GM21526 (cell line): ENCODE results near the gene TOR3A.
"Not testable (repeated sequence)": the region's sequence is repeated elsewhere in the genome, so short reads cannot be mapped to it uniquely, and the experiment has no call there.

ENCODE experiments used
- ATAC-seq: cut with Tn5 transposase; IDR thresholded peaks from one replicate; pipeline ENCODE4 v1.9.1; 2021; ENCODE audit warnings: moderate library complexity; ENCODE audit not compliant: unreplicated experiment, low FRiP score

TOR3A gene, protein sequence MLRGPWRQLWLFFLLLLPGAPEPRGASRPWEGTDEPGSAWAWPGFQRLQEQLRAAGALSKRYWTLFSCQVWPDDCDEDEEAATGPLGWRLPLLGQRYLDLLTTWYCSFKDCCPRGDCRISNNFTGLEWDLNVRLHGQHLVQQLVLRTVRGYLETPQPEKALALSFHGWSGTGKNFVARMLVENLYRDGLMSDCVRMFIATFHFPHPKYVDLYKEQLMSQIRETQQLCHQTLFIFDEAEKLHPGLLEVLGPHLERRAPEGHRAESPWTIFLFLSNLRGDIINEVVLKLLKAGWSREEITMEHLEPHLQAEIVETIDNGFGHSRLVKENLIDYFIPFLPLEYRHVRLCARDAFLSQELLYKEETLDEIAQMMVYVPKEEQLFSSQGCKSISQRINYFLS

DNA sequence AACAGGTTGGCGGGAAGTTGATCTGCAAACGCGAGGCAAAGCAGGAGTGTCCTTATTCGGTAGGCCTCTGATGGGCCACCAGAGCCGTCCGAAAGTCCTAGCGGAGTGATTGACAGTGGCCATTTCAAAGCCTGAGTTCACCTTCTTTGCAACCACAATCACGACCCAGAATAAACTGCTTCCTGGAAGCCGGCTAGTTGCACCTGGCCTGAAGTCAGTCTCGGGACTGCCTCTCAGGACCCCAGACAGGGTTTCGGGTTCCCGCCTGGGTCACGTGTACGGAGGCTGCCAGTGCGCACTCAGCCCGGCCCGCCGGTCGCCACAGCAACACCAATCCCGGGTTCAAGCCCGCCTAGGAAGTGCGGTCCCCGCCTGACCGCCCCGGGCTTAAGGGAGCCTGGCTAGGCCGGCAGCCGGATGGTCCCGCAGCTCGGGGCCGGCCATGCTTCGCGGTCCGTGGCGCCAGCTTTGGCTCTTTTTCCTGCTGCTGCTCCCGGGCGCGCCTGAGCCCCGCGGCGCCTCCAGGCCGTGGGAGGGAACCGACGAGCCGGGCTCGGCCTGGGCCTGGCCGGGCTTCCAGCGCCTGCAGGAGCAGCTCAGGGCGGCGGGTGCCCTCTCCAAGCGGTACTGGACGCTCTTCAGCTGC lies at the start of gene TOR3A:
TOR3A (plus strand) TSS at position 384 of the 646 bp plus-strand sequence; CDS start at position 443, 59 bp downstream.
- peak; percentile 88 for ATAC-seq

DNA sequence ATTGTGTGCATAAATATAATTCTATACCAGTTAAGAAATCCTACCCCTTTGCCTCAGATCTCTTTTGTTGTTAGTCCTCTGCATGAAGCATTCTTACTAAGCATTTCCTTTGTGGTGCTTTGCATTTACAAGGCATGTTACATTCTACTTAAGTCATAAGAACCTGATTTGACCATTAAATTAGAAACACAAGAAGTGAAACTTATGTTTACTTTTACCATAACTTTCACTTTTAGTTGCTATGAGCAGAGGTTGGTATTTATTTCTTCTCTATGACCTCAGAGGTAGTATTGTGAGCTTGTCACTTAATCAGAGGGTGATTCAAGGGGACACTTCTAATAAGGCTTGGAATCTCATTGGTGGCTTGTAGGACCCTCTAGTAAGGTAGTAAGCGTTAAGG lies 47.1 kb upstream of the TOR3A start:
- peak; percentile 86 for ATAC-seq

DNA sequence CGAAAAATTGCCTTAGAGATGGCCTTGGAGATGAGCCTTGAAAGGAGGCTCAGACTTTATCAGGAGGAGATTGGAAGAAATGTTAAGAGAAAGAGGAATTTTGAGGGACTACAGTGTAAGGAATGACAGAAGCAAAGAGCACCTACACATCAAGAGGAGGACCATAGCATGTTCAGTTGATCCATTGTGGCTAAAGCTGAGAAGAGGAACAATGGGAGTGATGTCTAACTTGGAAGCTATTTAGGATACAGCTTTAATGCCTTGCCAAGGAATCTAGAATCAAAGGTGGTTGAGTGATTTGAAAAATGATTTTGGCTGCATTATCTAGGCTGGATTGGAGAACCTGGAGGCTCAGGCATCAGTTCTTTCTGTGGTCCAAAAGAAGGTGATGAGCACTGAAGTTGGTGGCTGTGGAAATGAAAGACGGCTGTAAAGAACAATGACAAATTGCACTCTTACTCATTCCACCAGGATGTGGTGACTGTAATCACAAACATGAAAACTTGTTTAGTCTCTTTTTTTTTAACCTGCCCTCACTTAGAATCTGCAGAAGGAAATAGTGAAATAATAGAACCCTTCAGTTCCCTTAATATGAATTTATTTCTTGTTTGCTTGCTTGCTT lies 44.9 kb upstream of the TOR3A start:
- ATAC-seq: peak; percentile 45

DNA sequence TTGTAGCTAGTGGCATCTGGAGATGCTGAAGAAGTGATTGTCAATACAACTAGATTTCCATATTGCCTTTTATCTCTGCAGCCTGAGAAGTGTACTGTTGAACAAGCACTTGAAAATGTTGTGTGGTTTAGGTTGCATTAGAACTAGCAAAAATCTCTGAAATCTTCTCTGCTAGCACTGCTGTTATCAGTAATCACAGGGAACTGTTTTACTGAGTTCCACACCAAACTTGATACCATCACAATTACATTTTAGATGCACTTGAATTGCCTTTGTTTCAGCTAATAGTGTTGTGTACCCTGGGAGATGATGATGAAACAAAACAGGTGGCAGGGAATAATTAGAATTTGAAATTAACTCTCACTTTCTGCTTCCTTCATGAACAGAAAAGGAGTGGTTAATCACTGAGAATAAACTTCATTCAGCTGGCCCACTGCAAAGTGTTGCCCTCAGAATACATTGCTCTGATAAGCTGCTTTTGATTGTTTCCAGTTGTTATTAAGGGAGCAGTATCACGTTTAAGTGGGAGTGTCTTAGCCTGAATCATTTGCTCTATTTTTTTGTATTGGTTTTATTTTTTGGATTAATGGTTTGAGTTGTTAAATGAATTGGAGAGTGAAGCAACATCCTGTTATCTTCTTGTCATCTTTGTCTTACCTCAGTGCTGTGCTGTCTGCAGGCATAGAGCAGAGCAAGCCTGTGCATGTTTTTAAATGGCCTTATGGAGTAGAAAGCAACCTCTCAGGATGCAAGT lies 43.2 kb upstream of the TOR3A start:
- ATAC-seq: no peak

DNA sequence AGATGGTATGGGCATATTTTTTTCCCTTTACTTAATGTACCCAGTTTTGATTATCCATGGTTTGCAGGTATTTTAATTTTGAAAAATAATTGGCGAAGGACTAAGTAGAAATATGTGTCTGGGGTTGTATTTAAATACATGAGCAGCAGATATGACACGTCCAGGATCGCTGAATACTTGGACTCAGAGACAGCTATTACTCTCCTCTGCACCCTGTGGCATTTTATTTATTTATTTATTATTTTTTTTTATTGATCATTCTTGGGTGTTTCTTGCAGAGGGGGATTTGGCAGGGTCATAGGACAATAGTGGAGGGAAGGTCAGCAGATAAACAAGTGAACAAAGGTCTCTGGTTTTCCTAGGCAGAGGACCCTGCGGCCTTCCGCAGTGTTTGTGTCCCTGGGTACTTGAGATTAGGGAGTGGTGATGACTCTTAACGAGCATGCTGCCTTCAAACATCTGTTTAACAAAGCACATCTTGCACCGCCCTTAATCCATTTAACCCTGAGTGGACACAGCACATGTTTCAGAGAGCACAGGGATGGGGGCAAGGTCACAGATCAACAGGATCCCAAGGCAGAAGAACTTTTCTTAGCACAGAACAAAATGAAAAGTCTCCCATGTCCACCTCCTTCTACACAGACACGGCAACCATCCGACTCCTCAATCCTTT lies 42.2 kb upstream of the TOR3A start:
- ATAC-seq: not testable (repeated sequence)

DNA sequence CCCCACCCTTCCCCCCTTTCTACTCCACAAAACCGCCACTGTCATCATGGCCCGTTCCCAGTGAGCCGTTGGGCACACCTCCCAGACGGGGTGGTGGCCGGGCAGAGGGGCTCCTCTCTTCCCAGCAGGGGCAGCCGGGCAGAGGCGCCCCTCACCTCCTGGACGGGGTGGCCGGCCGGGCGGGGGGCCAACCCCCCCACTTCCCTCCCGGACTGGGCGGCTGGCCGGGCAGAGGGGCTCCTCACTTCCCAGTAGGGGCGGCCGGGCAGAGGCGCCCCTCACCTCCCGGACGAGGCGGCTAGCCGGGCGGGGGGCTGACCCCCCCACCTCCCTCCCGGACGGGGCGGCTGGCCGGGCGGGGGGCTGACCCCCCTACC lies 41.7 kb upstream of the TOR3A start:
- not testable (repeated sequence) for ATAC-seq

DNA sequence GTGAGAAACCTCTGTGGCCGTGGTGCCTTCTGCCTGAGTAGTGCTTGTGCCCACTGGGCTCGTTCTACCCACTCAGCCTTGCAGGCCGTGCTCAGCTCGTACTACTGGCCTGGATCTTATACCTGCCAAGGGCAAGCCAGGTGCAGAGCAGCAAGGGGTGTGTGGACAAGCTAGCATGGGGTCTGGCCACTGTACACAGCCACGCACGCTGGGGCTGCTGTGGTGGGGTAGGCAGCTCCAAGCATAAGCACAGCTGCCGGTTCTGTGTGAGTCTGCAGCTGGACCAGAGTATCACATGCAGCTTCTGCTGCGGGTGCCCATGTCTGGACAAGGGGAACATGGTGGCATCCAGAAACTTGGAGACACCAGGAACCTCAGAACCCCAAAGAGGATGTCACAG lies 39.8 kb upstream of the TOR3A start:
- ATAC-seq: no peak

DNA sequence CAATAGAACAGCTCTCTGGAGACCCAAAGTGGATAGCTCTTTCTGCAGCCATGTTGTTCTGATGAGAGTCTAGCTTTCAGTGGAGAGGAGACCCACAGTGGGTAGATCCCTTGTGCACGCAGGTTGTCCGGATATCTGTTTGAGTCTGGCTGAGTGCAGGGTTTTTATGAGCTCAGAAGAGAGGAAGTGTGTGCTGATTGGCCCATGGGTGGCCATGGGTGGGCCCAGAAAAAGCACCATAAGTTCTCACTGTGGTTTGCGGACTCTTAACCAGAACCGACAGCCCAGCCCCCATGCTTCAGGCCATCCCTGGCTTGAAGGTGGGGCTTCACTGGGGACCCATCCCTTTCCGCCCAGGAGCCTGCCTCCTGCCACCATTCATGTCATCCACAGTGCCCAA lies 39.2 kb upstream of the TOR3A start:
- ATAC-seq: no peak

DNA sequence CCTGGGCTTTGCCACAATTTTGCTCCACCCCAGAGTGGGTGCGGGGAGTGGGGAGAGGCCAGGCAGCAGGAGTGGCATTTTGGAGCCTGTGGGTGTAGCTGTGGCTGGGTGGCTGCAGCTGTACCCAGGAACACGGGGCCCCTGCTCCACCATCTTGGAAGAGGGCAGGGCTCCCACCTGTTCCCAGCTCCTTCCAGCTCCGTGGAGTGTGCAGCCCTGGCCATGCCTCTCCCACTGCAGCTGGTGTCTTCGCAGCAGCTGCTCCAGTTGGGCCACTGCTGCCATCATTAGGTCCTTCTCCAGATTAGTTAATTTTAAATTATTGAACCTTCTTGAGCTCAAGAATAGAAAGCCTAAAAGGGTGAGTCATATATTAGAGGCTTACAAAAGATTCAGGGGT lies 38.6 kb upstream of the TOR3A start:
- no peak for ATAC-seq

DNA sequence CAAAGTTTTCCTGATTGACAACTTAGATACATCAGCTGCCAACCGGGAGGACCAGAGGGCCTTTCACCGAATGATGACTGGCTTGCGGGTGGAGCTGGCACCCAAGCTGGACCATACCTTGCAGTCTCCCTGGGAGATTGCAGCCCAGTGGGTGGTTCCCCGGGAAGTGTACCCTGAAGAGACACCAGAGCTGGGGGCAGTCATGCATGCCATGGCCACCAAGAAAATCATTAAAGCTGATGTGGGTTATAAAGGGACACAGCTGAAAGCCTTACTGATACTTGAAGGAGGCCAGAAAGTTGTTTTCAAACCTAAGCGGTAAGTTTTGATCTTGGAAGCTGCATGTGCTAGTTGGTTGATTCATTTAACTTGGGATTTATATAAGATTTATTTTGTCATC lies 38.0 kb upstream of the TOR3A start:
- ATAC-seq: no peak

DNA sequence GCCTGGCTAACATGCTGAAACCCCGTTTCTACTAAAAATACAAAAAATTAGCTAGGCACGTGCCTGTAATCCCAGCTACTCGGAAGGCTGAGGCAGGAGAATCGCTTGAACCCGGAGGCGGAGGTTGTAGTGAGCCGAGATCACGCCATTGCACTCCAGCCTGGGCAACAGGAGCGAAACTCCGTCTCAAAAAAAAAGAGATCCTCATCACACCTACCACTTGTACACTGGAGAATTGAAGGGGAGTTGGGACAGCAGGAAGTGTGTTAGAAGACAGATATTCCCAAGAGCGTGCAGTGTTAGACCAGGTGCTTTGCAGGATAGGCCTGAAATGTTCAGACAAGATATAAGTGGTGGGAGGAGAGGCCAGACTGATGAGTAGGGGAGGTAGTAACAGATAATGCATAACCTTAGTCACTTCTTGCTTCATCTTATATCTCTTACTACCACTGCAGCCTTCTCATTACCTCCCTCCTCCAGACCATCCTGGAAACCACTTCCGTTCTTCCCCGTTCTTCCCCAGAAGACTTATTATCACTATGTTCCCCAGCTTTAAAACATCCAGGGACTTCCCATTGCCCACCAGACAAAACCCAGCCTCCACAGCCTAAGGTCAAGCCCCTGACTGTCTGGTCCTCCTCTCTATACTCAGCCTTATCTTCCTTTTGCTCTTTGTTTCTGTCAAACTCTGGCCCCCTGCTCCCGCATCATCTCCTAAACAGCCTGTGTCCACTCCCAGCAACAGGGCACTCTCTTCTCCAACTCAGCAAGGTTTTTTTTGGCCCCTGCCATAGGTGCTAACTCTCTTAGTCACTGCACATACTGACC lies 34.8 kb upstream of the TOR3A start:
- no peak for ATAC-seq

DNA sequence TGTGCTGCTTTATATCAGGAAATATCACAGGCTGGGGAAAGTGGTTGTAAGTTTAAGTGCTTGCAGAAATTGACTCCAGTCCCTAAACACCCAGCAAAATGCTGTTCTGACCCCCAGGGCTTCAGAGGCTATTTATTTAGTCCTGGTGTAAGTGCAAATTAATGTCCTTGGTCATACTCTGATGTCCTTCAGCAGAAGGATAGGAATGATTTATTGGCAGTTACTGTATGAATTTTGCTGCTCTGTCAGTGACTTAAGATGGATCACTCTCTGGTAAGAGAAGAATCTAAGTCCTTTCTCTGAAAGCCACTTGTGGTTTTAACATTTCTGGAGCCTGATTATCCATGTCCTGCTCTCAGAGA lies 34.3 kb upstream of the TOR3A start:
- no peak for ATAC-seq

DNA sequence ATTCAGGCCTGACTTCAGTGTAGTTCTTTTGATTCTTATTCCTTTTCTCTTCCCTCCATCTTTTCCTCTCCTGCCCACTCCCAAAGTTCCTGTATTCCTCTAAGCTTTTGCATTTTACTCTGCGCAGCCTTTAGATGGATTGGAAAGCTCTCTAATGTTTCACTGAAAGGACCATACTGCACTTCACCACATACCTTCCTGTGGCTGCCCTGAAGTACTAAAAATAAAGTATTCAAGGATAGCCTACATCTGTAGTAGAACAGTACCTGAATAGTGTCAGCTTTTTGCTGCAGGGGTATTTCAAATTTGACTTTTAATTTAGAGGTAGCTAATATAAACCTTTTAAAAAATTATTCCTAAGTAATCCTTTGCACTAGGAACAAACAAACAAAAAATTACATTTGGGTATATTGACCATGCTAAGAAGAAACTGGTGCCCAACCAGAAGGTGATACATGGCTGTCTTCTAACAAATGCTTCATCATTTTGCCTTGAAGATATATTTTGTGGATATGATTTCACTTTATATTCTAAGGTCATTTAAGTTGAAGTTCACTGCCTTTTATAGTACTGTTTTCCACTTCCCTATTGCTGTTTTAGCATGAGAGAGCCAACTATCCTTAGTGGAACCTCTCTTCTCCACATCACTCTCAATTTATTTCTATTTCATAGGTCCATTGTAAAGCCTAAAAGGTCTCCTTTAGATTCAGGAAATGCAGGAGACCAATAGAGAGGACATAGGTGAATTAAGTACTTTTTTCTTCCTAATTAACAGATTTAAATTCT lies 33.3 kb upstream of the TOR3A start:
- ATAC-seq: no peak

DNA sequence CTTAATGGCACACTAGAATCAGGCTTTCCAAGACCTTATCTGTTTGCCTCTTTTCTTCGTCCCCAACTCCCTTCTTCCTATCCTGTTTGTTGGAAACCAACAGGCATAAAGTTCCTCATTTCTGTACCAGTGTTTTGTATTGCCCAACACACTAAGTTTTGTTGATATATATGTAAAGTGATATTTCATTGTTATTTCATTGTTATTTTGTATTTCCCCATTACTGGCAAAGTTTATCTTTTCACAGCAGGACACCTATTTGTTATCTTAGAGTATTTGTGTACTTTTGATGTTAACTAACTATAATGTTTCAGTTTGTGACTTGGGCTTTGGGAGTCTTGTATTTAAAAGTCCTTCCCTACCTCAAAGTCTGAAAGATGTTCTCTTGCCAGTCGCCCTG lies 29.1 kb upstream of the TOR3A start:
- no peak for ATAC-seq

DNA sequence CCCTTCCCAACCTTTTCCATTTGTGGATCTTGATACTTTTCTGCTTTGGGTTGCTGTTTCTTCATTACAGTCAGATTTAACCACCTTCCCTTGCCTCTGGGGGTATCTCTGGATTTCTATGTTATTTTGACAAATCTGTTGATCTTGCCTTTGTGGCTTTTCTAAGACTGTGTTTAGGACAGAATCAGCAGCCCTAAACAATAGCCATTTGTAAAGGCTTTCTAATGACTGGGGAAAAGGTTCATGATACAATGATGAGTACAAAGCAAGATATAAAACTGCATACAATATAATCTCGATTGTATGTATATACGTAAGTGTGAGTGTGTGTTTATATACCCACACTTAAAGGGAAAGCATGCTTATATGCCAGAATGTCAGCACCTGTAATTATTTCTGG lies 28.4 kb upstream of the TOR3A start:
- no peak for ATAC-seq

DNA sequence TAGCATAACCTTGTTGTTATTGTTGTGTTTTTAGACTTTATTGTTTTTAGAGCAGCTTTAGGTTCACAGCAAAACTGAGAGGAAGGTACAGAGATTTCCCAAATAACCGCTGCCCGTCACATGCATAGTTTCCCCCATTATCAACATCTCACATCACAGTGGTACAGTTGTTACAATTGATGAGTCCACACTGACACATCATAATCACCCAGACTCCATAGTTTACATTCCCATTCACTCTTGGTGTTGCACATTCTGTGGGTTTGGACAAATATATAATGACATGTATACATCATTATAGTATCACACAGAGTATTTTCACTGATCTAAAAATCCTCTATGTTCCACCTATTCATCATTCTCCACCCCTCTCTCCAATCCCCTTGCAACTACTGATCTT lies 25.9 kb upstream of the TOR3A start:
- no peak for ATAC-seq

DNA sequence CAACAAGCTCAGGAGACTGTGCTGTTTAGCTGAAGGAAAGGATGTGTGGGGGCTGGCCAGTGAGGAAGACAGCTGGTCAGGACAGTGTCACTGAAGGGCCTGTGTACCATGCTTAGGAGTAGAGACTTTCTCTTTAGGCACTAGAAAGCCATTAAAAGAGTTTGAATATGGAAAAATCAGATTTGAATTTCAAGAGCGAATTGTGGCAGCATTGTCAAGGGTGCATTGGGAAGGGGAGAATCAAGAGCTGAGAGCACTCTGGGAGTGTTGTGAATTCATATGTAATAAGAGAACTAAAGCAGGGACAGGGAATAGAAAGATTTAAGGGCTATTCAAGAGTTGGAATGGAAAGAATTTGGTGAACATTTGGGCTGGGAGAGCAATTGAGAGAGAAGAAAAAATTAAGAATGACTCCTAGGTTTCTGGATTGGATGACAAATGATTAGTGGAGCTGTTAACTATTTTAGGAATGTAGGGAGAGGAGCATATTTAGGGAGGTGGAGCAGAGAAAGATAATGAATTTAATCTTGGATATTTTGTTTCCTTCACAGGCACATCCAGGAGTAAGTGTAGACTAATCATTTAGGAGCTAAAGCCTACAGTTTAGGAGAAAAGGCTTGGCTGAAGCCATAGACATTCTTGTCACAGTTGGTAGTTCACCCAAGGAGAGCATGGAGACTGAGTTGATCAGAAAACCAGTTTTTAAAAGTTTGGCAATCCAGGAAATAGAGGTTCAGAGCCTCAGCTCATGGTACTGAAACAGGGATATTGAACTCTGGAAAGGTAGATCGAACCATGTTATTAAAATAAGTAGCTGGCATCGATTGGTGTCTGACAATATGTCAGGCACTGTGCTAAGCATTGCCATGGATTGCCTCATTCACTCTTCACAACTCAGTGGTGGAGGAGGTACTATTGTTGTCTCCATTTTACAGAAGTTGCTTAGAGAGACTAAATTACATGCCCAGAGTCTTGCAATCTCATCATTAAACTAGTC lies 23.1 kb upstream of the TOR3A start:
- no peak for ATAC-seq
